Measurements from ENCODE around the gene GPX5. TPM values are rescaled to one million over a fixed set of nuclear protein-coding genes. Genes with fewer than 3 reads are reported as not detected.

Gene GPX5
- total RNA-seq, result not detected
- total RNA-seq (2013), result not detected

- Histone ChIP-seq H3K27me3 (ENCODE audit: control insufficient read depth, insufficient read depth, low read length) (peaks cover 9% of the 10 kb centered on the region), H3K36me3 (ENCODE audit: control insufficient read depth, insufficient read depth, low read length) (no peaks in the 10 kb centered on the region), H3K9me3 (ENCODE audit: control insufficient read depth, insufficient read depth, low read length) (no peaks in the 10 kb centered on the region), H3K27ac (ENCODE audit: low read length) (no peak within 1 kb of the TSS), H3K4me1 (ENCODE audit: control insufficient read depth, insufficient read depth, low read length) (no peaks in the 10 kb centered on the region), H3K4me3 (ENCODE audit: low read length) (no peak within 1 kb of the TSS)
- H3K4me3 Mint-ChIP-seq, result no peak within 1 kb of the TSS
- no peak for TF ChIP-seq CTCF (IDR thresholded peaks at IDR 0.05)
- 30% methylated on average over 8 of the region's 10 CpGs for WGBS (ENCODE audit: insufficient coverage)
- H3K36me3 Mint-ChIP-seq, result no peaks in the 10 kb centered on the region
- DNase-seq, result peak in 1 of 2 donors; percentile 45
- peaks cover 31 to 78% of the 10 kb centered on the region in 2 donors for H3K27me3 Mint-ChIP-seq (ENCODE audit: low read depth in 2 of 2)
- H3K4me1 Mint-ChIP-seq, result peaks cover 0 to 8% of the 10 kb centered on the region in 2 donors
- intact Hi-C loops (cut with micrococcal nuclease), result no loop called here
- H3K27ac Mint-ChIP-seq, result no peak within 1 kb of the TSS
- no peaks in the 10 kb centered on the region for H3K9me3 Mint-ChIP-seq
- peak in 2 of 3 donors; percentile 50 to 63 for ATAC-seq
These were observed at the start of gene GPX5 for GRCh38 chr6:28525496-28526039. GPX5 (plus strand) TSS chr6:28525881; CDS start chr6:28526014, 133 bp downstream.

GRCh38 chr6:28478518-28478917 lies 47.2 kb upstream of the GPX5 start:
- 66% methylated on average over 12 of the region's 12 CpGs for WGBS (ENCODE audit: insufficient coverage)
- Histone ChIP-seq H3K27me3 (ENCODE audit: control insufficient read depth, insufficient read depth, low read length) (peaks cover 29% of the 10 kb centered on the region), H3K9me3 (ENCODE audit: control insufficient read depth, insufficient read depth, low read length) (no peaks in the 10 kb centered on the region), H3K4me1 (ENCODE audit: control insufficient read depth, insufficient read depth, low read length) (no peaks in the 10 kb centered on the region), H3K36me3 (ENCODE audit: control insufficient read depth, insufficient read depth, low read length) (no peaks in the 10 kb centered on the region), H3K27ac (ENCODE audit: low read length) (no peak overlapping the region), H3K4me3 (ENCODE audit: low read length) (no peak overlapping the region)
- intact Hi-C loops (cut with micrococcal nuclease), result no loop called here
- no peaks in the 10 kb centered on the region for H3K36me3 Mint-ChIP-seq
- peaks cover 42 to 92% of the 10 kb centered on the region in 2 donors for H3K27me3 Mint-ChIP-seq (ENCODE audit: low read depth in 2 of 2)
- H3K27ac Mint-ChIP-seq, result no peak overlapping the region
- ATAC-seq, result no peak
- DNase-seq, result no peak
- no peak overlapping the region for H3K4me3 Mint-ChIP-seq
- TF ChIP-seq CTCF (IDR thresholded peaks at IDR 0.05), result no peak
- peaks cover 0 to 5% of the 10 kb centered on the region in 2 donors for H3K4me1 Mint-ChIP-seq
- H3K9me3 Mint-ChIP-seq, result no peaks in the 10 kb centered on the region

GRCh38 chr6:28480253-28480932 lies 45.3 kb upstream of the GPX5 start:
- 67% methylated on average over 9 of the region's 9 CpGs for WGBS (ENCODE audit: insufficient coverage)
- DNase-seq (no peak), ATAC-seq (no peak)
- H3K27me3 Mint-ChIP-seq (ENCODE audit: low read depth in 2 of 2), result peaks cover 40 to 86% of the 10 kb centered on the region in 2 donors
- H3K4me1 Mint-ChIP-seq, result peaks cover 0 to 5% of the 10 kb centered on the region in 2 donors
- no peaks in the 10 kb centered on the region for H3K4me1 ChIP-seq (ENCODE audit: control insufficient read depth, insufficient read depth, low read length)
- H3K9me3 ChIP-seq (ENCODE audit: control insufficient read depth, insufficient read depth, low read length), result no peaks in the 10 kb centered on the region
- H3K36me3 Mint-ChIP-seq, result no peaks in the 10 kb centered on the region
- intact Hi-C loops (cut with micrococcal nuclease), result no loop called here
- H3K27ac Mint-ChIP-seq, result no peak overlapping the region
- H3K9me3 Mint-ChIP-seq, result no peaks in the 10 kb centered on the region
- no peak overlapping the region for H3K4me3 Mint-ChIP-seq
- TF ChIP-seq CTCF (IDR thresholded peaks at IDR 0.05), result no peak
- no peak overlapping the region for H3K4me3 ChIP-seq (ENCODE audit: low read length)
- H3K36me3 ChIP-seq (ENCODE audit: control insufficient read depth, insufficient read depth, low read length), result no peaks in the 10 kb centered on the region
- no peak overlapping the region for H3K27ac ChIP-seq (ENCODE audit: low read length)
- peaks cover 20% of the 10 kb centered on the region for H3K27me3 ChIP-seq (ENCODE audit: control insufficient read depth, insufficient read depth, low read length)
